Stimulated activated CD4-positive, alpha-beta T cell treated with anti-CD3 and anti-CD28 coated beads, Interleukin-1b, Interleukin-23, amount 100 ng/mL, for 48 hours (primary cell): Measurements from ENCODE around the gene TMEM143.

ENCODE experiments used
- DNase-seq: peaks from one replicate; pipeline ENCODE4 v3.0.0-alpha.2; 2020

The TMEM143 gene

DNA sequence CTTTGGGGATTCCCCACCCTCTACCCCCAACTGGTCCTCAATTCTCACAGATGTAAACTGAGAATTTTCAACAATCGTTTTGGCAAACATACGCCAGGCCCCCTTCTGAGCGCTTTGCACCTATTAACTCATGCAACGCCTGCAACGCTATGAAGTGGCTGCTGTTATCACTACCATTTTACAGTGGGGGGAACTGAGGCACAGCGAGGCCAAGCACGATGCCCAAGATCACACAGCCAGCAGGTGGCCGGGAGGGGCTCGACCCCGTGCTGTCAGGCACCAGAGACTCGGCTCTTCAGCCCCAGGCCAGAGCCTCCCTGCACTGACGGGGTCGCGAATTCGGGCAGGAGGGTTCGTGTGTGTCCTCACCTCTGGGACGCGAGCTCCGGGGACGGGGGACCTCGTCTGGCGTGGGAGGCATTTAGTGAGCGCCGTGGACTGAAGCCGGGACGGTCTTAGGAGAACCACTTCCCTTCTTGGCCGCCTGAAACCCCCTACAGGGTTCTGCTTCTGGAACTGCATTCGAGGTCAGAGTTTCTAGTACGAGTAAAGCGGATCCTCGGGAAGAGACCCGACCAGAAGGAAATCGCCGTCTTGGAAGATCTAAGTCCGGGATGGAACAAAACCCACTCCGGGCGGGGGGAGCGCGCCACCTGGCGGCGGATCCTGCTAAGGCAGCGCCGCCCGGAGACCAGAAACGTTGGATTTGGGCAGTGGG lies 72.8 kb downstream of the TMEM143 start:
- DNase-seq: peak; percentile 40

GRCh38 chr19:48290401-48290770 lies 73.4 kb downstream of the TMEM143 start:
- no peak for DNase-seq

GRCh38 chr19:48287748-48288147 lies 76.0 kb downstream of the TMEM143 start:
- DNase-seq: no peak

GRCh38 chr19:48284896-48285295 lies 78.8 kb downstream of the TMEM143 start:
- no peak for DNase-seq

DNA sequence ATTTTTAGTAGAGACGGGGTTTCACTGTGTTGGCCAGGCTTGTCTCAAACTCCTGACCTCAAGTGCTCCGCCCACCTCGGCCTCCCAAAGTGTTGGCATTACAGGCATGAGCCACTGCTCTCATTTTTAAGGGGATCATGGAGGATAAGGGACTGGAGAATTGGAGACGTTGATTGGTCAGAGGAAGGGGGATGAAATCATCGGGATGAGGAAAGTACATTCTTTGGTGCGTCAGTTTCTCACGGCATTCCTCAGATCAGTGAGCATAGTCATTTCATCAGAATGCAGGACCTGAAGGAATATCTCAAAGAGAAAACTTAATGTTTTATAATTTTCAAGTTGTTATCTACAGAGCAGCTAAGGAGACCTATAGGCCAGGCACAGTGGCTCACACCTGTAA lies 79.8 kb downstream of the TMEM143 start:
- no peak for DNase-seq
